HG03571 (cell line): Measurements from ENCODE around the gene DCLK1.

Source experiments
- ATAC-seq: cut with Tn5 transposase; IDR thresholded peaks from one replicate; pipeline ENCODE4 v1.9.1; 2021; ENCODE audit not compliant: unreplicated experiment

Gene DCLK1

DNA sequence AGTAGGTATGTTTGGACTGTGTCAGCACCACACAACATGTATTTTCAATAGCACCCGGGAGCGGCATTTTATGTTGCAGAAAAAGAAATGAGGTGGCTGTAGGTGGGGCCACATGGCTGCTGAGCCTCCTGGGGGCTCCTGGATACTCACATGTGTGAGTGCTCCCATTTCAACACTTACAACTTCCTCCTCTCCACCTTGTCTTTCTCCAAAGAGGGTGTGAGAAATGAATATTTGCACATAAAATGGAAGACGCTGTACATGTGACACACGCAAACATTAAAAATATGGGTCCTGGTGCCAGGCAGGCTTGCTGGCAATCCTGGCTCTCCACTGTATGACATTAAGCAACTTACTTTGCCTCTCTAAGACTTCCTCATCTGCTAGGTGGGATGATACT lies 222.1 kb downstream of the DCLK1 start:
- ATAC-seq: no peak

DNA sequence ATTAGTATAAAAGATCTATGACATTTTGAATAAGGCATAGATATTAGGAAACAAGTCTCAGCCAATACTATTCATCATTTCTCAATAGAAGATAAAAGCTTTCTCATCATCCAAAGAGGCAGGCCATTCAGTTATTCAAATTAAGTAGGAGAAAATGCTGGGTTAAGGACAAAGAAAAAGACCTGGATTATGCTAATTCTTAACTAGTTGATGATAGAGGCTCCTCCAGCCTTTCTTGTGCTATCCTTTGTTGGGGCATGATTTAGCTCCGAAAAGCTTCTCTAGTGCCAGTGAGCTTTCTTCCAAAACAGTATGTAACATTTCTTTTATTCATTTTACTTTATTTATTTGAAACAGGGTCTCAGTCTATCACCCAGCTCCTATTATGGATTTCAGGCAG lies 223.0 kb downstream of the DCLK1 start:
- ATAC-seq: no peak

DNA sequence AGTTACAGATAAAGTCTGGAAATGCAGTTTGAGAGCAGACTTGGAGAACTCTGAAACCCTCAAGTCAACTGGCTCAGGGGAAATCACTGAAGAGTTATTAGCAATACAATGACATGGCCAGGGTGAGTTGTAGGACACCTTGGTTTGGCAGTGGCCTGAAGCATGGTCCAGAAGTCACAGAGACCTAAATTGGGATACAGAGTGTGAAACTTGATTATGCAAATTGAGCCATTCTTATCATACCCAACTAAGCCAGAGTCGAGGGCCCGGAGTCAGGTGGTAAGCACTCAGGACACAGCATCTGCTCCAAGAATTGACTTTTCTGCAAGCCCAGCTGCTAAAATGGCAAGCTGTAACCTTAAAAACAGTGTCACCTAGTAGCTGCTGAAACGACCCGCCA lies 224.5 kb downstream of the DCLK1 start:
- no peak for ATAC-seq

DNA sequence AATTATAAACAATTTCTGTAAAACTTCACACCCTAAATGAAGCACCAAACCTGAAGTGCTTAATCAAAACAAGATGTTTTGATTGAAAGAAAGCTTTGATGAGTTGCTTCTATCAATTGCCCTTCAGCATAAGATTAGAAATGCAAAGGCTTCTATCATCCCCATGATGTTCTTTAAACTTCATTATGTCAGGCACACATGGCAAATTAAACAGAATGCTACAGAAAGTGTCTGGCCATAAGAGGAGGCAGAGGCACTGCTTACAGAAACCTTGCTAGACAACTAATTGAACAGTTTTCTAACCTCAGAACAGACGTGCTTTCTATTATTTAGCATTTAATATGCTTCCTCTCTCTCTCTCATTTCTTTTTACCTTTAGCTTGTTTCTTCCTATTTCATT lies 228.1 kb downstream of the DCLK1 start:
- no peak for ATAC-seq

DNA sequence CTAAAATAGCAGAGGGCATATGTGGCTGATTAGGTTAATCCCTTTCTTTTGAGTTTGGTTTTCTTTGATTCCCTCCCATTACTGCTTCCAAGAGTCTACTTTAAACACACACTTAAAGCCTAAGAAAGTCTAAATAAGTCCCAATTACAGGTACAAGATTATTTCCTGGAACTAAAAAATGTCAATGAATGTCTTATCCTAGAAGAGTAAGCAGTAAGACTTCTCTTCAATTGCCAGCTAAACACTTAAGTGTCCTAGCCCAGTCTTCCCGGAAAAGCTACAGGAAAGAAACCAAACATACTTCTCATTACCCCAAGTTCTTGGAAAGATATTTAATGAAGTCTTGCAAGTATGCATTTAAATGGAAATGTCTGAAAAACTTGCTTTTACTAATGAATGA lies 233.1 kb downstream of the DCLK1 start:
- ATAC-seq: no peak

DNA sequence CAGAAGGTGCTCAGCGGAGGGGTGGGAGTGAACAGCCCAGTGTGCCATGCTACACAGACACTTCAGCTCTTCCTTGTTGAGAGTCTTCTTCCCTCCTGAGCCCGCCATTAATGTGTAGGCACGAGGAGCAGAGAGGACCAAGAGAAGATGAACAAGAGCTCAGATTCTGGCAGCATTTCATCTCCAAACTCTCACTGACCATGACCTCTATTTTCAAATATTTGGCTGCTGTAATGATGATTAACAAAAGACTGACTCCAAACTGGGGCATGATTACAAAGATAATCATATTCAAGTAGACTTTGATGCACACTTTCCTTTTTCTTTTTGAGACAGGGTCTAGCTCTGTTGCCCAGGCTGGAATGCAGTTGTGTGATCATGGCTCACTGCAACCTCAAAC lies 236.5 kb downstream of the DCLK1 start:
- no peak for ATAC-seq

DNA sequence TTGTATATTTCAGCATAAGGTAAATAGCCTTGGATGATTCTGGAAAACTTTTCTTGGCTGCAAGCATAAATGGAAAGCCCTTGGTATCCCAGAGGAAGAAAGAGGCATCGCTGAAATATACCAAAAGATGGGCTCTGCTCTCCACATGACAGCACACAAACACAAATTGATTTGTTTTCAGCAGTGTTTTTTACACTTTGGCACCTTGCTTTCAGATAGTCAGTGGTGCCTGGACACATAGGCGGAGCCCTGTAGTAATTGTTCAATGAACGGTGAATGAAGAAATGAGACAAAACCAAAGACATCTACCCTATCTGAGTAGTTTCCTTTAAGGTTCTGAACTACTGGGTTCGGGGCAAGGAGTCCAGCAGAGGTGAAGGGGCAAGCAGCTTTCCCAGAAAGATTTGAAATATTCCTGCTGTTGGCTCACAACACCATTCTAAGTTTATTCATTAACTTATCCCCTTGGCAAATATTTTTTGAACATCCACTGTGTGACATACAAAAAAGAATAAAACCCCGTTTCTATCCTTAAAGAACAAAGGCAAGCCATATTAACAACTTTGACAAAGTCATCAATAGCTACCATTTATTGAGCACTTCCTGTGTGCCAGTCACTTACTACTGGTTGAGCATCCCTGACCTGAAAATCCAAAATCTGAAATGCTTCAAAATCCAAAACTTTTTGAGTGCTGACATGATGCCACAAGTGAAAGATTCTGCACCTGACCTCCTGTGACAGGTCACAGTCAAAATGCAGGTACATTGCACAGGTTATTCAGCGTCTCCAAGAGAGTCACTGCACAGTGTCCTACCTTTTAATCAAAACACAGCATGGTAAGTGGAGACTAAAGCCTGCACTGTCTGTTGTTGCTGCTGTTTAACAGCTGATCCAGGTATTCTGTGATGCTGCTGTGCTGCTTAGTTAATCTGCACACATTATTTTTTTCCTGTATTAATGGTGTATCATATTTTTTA lies 238.1 kb downstream of the DCLK1 start:
- no peak for ATAC-seq

DNA sequence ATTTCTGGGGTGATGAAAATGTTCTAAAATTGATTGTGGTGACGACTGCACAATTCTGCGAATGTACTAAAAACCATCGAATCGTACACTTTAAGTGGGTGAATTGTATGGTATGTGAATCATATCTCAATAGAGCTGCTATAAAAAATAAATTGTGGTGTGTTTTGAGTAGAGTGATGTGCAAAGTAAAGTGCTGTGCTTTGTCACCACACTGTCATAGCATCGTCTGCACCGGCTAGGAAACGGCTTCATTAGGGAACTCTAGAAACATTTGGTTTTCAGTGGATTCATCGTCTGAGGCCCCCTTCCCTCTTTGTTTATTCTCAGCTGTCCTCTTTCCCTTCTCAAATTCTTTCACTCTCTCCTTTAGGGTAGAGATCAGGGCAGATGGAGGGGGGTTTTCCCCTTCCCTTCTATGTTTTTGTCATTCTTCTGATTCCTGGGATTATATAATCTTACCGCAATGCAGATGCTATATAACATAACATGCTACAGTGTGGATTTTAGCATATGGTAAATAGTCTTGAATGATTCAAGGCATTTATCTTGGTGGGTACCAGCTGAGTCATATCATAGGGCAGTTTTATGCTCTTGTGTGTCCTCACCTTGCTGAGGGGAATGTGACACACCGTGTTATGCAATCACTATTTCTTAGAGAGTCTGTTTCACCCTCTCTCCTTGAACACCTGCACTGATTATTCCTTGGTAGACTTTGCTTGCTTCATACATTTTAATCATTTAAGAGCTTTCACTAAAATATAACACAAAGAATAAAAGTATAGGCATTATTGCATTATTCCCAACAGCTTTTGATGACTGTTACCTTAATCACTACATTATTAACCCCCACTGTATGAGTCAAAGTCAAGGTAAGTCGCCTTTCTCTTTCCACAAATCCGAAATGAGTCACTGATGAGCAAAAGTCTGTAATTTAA lies 239.4 kb downstream of the DCLK1 start:
- no peak for ATAC-seq

DNA sequence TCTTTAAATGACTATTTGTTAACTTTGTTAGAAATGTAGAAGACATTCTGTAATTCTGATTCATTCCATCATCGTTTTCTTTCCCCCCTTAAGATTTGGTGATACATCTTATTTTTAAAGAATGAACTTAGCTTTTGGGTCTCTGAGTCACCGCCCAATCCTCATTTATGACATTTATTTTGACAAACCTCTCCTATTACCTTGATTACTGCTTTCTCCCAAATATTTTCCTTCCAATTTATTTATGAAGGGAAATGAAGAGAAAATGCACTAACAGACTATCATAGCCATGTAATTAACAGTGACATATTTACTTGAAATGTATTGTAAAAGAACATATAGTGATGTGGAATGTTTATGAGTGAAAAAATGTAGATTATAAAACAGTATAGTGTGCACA lies 241.6 kb downstream of the DCLK1 start:
- ATAC-seq: no peak

DNA sequence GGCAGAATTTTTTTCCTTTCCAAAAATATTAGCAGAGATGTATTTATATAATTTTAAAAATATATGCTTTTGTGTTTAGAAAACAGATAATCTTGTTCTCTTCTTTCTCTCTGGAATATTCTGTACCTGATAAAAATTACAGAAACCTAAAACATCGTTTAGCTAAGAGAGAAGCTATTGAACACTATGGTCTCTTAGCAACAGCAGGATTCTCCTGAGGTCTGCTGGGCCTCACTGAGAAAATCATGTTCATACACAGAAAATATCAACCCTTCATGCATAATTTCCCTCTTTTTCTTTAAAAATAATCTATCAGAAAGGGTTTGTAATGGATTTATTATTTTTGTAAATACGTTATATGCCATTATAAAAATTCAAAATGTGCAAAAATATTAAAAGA lies 242.2 kb downstream of the DCLK1 start:
- ATAC-seq: no peak

DNA sequence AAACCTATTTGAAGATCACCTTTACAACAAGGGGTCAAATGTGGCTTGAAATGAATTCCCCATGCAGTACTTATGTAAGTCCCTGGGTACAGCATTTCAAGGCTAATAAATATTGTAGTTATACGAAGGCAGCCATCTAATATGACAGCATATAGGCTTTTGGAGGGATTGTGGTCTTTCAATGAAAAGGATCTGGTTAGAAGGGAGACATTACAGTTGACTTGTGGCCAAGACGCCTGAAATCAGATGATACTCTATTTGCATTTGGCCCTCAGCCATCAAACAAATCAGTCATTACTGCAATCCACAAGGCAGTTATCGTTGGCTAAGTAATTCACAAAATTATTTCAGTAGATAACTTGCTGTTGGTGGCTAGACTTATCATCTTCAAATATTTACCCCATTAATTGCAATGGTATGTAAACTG lies 242.7 kb downstream of the DCLK1 start:
- no peak for ATAC-seq

DNA sequence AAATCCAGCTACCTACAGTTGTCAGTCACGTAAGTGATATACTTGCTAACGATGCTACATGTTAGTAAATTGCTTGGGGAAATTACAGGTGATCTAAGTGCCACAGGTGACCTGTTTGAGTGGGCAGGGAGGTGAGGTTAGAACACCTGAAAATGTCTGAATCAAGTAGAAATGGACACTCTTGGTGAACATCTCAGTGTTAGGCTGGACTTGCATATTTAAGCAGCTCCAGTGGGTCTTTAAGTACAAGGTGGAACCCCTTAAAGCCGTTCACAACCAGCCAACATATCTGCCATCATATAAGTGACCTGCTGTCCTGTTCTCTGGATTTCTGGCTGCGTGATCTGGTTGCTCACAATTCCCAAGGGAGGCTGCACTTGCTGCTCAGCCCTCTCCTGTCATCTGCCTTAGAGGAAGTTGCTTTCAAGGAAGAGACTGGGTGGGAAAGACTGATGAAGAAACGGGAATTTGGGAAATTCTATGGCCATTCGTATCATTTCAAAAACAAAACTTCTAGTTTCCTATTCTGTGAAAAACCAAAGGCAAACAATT lies 244.0 kb downstream of the DCLK1 start:
- no peak for ATAC-seq

DNA sequence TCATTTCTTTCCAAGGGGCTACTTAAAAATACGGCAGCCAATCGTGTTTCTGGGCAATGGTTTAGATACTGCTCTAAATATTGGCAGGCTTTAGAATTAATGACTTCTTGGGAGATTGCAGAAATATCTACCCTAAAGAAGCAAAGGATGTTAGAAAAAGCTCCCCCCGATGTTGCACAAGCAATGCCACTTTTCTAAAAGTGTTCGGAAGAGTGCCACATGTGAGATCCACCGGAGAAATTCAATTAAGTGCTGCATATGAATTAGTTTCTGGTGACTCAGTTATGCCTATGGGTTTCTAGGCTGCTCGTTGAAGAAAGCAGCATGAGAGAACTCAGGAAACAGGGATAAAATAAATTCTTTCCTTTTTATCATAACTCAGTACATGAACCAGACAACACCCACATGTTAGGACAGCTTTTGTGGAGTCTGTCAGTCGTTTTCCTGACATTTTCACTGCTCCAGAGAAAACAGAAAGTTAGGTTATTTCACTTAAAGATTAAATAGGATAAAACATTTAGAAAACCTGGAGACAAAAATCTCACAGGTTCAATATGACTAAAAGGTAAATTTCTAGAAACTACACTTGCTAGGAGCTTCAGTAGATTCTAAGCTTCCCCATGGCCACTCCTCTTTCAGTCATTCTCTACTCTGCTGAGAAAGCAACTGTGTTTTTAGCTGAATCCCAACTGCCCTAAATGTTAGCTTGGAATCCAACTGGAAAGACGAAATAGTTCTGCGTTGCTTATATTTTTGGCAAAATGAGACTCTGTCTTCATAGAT lies 244.7 kb downstream of the DCLK1 start:
- no peak for ATAC-seq

DNA sequence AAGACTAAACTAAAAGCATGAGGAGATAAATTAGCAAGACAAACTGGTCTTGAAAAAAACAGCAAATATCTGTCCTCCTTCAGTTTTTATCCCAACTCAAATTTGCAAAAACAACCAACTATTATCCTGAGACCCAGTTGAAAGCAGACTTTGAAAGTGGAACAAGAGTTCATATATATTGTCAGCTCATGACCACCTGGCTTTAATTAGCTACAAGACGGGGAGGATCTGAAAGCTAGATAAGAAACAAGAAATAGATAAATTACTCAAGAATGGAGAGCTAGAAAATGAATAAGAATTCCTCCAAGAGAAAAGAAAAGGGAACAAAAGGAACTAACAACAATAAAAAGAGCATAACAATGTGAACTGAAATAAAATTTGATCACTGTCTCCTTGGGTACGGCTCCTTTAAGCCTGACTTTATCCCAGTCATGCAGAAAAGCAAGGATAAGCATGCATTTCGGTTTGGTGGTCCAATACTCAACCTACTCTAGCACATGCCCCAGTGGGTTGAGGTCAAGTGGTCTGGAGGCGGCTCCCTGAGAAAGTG lies 246.9 kb downstream of the DCLK1 start:
- no peak for ATAC-seq

DNA sequence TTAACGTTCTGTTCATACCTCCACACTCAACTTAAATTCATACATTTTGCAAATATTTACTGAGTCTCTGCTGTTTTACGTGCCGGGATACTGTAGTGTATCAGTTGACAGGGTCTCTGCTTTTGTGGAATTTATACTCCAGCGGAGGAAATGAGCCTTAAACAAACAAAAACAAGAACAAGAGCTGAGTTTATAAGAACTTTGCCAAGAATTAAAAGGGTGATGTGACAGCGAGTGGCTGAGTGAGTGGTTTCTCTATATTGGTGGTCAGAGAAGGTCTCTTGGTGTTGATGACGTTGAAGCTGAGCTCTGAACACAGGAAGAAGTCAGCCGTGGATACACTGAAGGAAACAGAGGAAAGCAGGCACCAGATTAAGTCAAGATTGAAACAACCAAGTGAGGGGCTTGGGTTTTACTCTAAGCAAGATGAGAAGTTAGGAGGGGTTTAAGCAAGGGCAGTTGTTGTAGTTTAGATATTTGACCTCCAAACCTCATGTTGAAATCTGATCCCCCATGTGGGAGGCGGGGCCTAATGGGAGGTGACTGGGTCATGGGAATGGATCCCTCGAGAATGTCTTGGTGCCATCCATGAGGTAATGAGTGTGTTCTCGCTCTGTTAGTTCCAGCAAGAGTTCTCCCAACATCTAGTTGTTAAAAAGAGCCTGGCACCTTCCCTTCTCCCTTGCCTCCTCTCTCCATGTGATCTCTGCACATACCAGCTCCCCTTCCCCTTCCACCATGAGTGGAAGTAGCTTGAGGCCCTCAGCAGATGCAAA lies 248.3 kb downstream of the DCLK1 start:
- no peak for ATAC-seq

DNA sequence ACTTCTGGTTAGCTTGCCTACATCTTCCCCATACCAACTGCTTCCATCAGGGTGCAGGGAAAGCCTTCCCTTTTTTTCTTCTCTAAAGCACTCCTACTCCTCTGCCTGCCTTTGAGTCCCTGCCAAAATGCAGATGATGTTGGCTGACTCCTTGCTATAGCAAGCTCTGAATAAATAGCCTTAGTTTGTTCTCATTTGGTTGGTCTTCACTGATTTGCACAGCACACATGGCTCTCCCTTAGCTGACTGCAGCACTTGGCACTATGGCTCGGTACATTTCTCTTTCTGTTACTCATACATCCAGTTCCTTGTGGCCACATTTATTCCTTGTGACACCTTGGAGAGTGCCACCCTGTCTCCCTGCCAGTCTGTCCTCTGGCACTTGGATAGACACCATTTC lies 249.8 kb downstream of the DCLK1 start:
- ATAC-seq: no peak

DNA sequence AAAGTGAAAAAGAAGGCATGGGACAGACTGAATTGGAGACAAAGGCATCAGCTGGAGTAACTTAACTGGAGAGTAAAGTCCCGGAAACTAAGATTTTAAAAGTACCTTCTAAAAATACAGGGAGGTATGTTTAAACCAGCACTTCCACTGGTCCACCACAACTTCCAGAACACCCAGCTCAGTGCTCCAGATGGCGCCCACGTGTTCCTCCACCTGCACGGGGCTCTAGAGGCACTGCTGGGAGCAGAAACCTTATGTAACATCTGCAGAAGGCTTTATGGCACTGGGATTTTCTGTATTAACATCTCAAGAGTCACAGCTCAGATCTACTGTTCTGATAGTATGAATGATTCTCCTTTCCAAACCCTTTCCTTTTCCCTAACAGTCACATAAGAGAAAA lies 252.1 kb downstream of the DCLK1 start:
- ATAC-seq: no peak

DNA sequence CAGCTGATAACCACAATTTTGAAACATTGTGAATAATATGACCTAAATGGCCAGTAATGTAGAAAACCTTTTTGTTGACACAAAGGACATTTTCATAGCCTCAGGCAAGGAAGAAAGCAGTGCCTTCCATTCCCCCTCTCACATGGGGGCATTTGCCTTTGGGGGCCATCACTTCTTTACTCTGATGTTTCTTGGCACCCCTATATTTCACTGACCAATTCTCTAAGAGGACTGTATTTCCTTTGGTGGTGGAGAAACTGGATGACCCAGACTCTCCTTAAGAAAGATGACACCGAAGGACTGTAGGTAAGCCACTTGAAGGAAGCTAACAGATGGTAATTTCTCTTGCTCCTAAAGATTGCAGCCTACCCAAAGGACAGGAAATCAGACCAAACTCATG lies 254.6 kb downstream of the DCLK1 start:
- ATAC-seq: no peak

DNA sequence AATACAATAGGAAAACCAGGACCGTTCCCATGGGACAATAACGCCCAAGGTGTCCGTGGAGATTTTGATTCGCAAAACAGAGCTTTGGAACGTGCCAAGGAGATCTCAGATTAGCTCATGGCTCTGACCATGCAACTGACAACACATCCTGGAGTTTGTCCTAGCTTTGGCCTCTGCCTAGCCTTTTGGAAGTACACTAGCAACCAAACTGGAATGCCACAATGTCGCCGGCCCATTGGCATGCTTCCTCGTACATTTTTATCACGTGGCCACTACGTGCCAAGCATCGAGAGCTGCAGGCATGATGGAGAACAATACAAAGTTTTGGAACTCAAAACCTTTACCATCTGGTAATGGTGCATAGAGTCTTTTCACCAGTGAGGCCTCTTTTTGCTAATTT lies 256.5 kb downstream of the DCLK1 start:
- no peak for ATAC-seq

DNA sequence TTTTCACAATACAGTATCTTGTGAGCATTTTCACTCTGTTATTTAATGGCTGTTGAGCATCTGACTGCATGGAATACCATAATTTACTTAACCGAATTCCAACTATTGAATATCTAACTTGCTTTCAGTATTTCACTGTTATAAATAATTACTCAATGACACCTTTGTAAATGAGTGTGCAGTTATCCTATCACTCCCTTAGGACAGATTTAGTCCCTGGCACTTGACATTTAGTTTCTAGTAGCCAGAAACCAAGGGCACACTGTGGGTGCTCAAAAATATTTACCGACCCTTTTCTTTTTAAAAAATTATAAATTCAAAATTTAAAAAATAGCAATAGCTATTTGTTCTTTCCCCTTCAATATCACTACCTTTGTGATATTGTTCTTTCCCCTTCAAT lies 258.8 kb downstream of the DCLK1 start:
- ATAC-seq: no peak
